Spleen (tissue), 11 donors: ENCODE measurements around the gene VPS36. TPM values are rescaled to one million over a fixed set of nuclear protein-coding genes. Genes with fewer than 3 reads are reported as not detected.
A peak's percentile ranks its signal among the peaks of the same experiment; 100 is the strongest.

Experiments used
- DNase-seq: peaks from one replicate; pipeline ENCODE4 v3.0.0-alpha.2; 2020
- H3K27ac ChIP-seq, 8 donors: fragments of 200-600 bp; sonication (generic) in 7 of 8; 1 replicate in 4 of 8; 2 replicates in 4 of 8; pipeline versions ENCODE4 v1.5.0 to v1.8.0; 2016 to 2021; ENCODE audit warnings: inconsistent platforms in 4 of 8, mild to moderate bottlenecking in 4 of 8, moderate library complexity in 1 of 8
- H3K27me3 ChIP-seq, 7 donors: fragments of 200-600 bp; sonication (generic) in 6 of 7; replicated peaks in 1 of 7; 1 replicate in 4 of 7; 2 replicates in 3 of 7; pipeline versions ENCODE4 v1.5.0 to v1.8.0; 2016 to 2021; ENCODE audit warnings: inconsistent platforms in 3 of 7, mild to moderate bottlenecking in 1 of 7
- H3K36me3 ChIP-seq, 6 donors: fragments of 200-600 bp; sonication (generic) in 5 of 6; 1 replicate in 4 of 6; 2 replicates in 2 of 6; pipeline versions ENCODE4 v1.5.0 to v1.8.0; 2016 to 2021; ENCODE audit warnings: inconsistent platforms in 2 of 6
- H3K4me1 ChIP-seq, 6 donors: fragments of 200-600 bp; sonication (generic) in 5 of 6; 1 replicate in 3 of 6; 2 replicates in 3 of 6; pipeline versions ENCODE4 v1.5.0 to v1.8.0; 2016 to 2021; ENCODE audit warnings: inconsistent platforms in 3 of 6
- H3K4me3 ChIP-seq, 8 donors: fragments of 200-600 bp; sonication (generic) in 7 of 8; 1 replicate in 4 of 8; 2 replicates in 4 of 8; pipeline versions ENCODE4 v1.5.0 to v1.8.0; 2016 to 2021; ENCODE audit warnings: inconsistent platforms in 4 of 8, mild to moderate bottlenecking in 4 of 8, moderate library complexity in 2 of 8
- H3K9me3 ChIP-seq, 8 donors: fragments of 200-600 bp; sonication (generic) in 7 of 8; 1 replicate in 4 of 8; 2 replicates in 4 of 8; pipeline versions ENCODE4 v1.5.0 to v1.8.0; 2016 to 2021; ENCODE audit warnings: inconsistent platforms in 4 of 8
- CTCF ChIP-seq, 11 experiments: fragments of 200-600 bp in 7 of 11; fragments of 450-650 bp in 4 of 11; sonication (generic) in 4 of 11; IDR thresholded peaks in 8 of 11; conservative IDR thresholded peaks in 3 of 11; 1 replicate in 7 of 11; 2 replicates in 4 of 11; pipeline versions ENCODE4 v1.4.0 to v1.8.0; 2016 to 2021; ENCODE audit warnings: antibody characterized with exemption in 11 of 11, inconsistent platforms in 4 of 11, mild to moderate bottlenecking in 1 of 11
- POLR2A ChIP-seq, 3 donors: fragments of 450-650 bp; IDR thresholded peaks; one replicate each; pipeline ENCODE4 v1.5.1; 2017; ENCODE audit warnings: antibody characterized with exemption in 3 of 3, mild to moderate bottlenecking in 1 of 3
- POLR2AphosphoS5 ChIP-seq, 3 donors: sonication (generic); formaldehyde crosslinking; IDR thresholded peaks; one replicate each; pipeline ENCODE4 v1.5.1; 2017; ENCODE audit warnings: antibody characterized with exemption in 3 of 3
- WGBS, 5 donors: extraction: QIAGEN DNeasy Blood & Tissue Kit in 3 of 5; methylation state at CpG; one replicate each; pipeline versions ENCODE4 v1.1.5 to v1.1.7; 2013 to 2018; 5-methylcytosine and 5-hydroxymethylcytosine counted together
- intact Hi-C: fragments of 100-400 bp; cut with DNase I; formaldehyde crosslinking; loops from one replicate; pipeline ENCODE4 v1.15.0; 2023; ENCODE audit warnings: low total_unique reads
- polyA plus RNA-seq, 3 donors: library from polyadenylated mRNA; stranded (reverse); fragments of 200-250 nt; gene quantifications; one replicate each; pipeline ENCODE4 v1.2.1, GENCODE V29; 2013
- total RNA-seq, 7 donors: library from RNA; depleted of rRNA in 3 of 7; stranded (reverse); fragments of >200 nt in 3 of 7; fragmentation: NEBNext Ultra II Directional in 4 of 7; extraction: Animal tissue kit (Norgen Biotek cat#: 25700) in 4 of 7; gene quantifications; one replicate each; pipeline versions ENCODE4 v1.1.0 to v1.2.1, GENCODE V29; 2016 to 2021
- donor health status: healthy with polysubstance abuse.
- donor health status: DM: no; HTN: no; CAD: no; lungs with moderate emphysema.
- donor health status: DM: no; HTN: no; CAD: no.
- donor health status: Bipolar disorder and iron deficiency.
- donor health status: healthy.
- donor health status: DM: no; HTN: no; CAD: no.
- donor health status: DM: yes; HTN: yes; CAD: no.

The VPS36 gene
- total and polyA plus RNA-seq, 10 donors, result 18.3 to 98.9 (median 55.5) TPM

GRCh38 chr13:52463526-52463925 lies 13.1 kb upstream of the VPS36 start:
- intact Hi-C loops, result no loop called here
- Histone ChIP-seq H3K9me3 (no peaks in the 10 kb centered on the region), H3K36me3 (peaks cover 0 to 100% (median 48%) of the 10 kb centered on the region in 6 donors), H3K27ac (no peak overlapping the region), H3K4me3 (no peak overlapping the region), H3K4me1 (peaks cover 0 to 44% (median 3%) of the 10 kb centered on the region in 6 donors), H3K27me3 (no peaks in the 10 kb centered on the region)
- 74 to 85% (median 79%) methylated on average over 4 of the region's 4 CpGs for WGBS, 5 donors
- DNase-seq, result no peak
- TF ChIP-seq POLR2AphosphoS5 (IDR thresholded peaks at IDR 0.05), result no peak
- TF ChIP-seq CTCF (IDR thresholded peaks at IDR 0.05 in 8 of 11, conservative IDR thresholded peaks at IDR 0.05 in 3 of 11), result no peak
- no peak for TF ChIP-seq POLR2A (IDR thresholded peaks at IDR 0.05)

GRCh38 chr13:52461265-52461664 lies 10.8 kb upstream of the VPS36 start:
- TF ChIP-seq CTCF (IDR thresholded peaks at IDR 0.05 in 8 of 11, conservative IDR thresholded peaks at IDR 0.05 in 3 of 11) (no peak), POLR2A (IDR thresholded peaks at IDR 0.05) (no peak), POLR2AphosphoS5 (IDR thresholded peaks at IDR 0.05) (no peak)
- 77 to 85% (median 85%) methylated on average over 3 of the region's 3 CpGs for WGBS, 5 donors
- intact Hi-C loops, result no loop called here
- Histone ChIP-seq H3K27me3 (no peaks in the 10 kb centered on the region), H3K27ac (no peak overlapping the region), H3K36me3 (peaks cover 0 to 96% (median 41%) of the 10 kb centered on the region in 6 donors), H3K9me3 (no peaks in the 10 kb centered on the region), H3K4me1 (peaks cover 2 to 66% (median 18%) of the 10 kb centered on the region in 6 donors), H3K4me3 (no peak overlapping the region)
- no peak for DNase-seq

GRCh38 chr13:52459668-52460067 lies 9.2 kb upstream of the VPS36 start:
- Histone ChIP-seq H3K4me1 (peaks cover 6 to 75% (median 24%) of the 10 kb centered on the region in 6 donors), H3K36me3 (peaks cover 0 to 80% (median 30%) of the 10 kb centered on the region in 6 donors), H3K4me3 (no peak overlapping the region), H3K27me3 (no peaks in the 10 kb centered on the region), H3K9me3 (no peaks in the 10 kb centered on the region), H3K27ac (no peak overlapping the region)
- intact Hi-C loops, result loop anchor here (10.0 kb wide), 3 partner anchors 115 to 445 kb away; partner anchors contain the start of genes ALG11 and ATP7B
- no peak for TF ChIP-seq CTCF (IDR thresholded peaks at IDR 0.05 in 8 of 11, conservative IDR thresholded peaks at IDR 0.05 in 3 of 11)
- no peak for DNase-seq
- 84 to 90% (median 88%) methylated on average over 6 of the region's 6 CpGs for WGBS, 5 donors

GRCh38 chr13:52455677-52456041 lies 5.2 kb upstream of the VPS36 start:
- intact Hi-C loops, result loop anchor here (10.0 kb wide), 3 partner anchors 111 to 441 kb away; partner anchors contain the start of genes ALG11 and ATP7B
- Histone ChIP-seq H3K36me3 (peaks cover 0 to 40% (median 7%) of the 10 kb centered on the region in 6 donors), H3K4me3 (peak overlapping the region; percentile 67 to 91 (median 70)), H3K4me1 (peaks cover 6 to 72% (median 35%) of the 10 kb centered on the region in 6 donors), H3K9me3 (no peaks in the 10 kb centered on the region), H3K27ac (peak overlapping the region; percentile 87 to 99 (median 95)), H3K27me3 (no peaks in the 10 kb centered on the region)
- 0 to 1% (median 0%) methylated on average over 13 to 37 of the region's 37 CpGs for WGBS, 5 donors
- peak; percentile 94 for DNase-seq
- TF ChIP-seq POLR2AphosphoS5 (IDR thresholded peaks at IDR 0.05), result no peak
- no peak for TF ChIP-seq CTCF (IDR thresholded peaks at IDR 0.05 in 8 of 11, conservative IDR thresholded peaks at IDR 0.05 in 3 of 11)
- no peak for TF ChIP-seq POLR2A (IDR thresholded peaks at IDR 0.05)
